Left lung (tissue), 10 donors: Measurements from ENCODE around the gene XXYLT1. TPM values are rescaled to one million over a fixed set of nuclear protein-coding genes. Genes with fewer than 3 reads are reported as not detected.
A peak's percentile ranks its signal among the peaks of the same experiment; 100 is the strongest.

ENCODE experiments used
- ATAC-seq: fragments of 200-7000 bp; cut with Tn5 transposase; one replicate; pipeline ENCODE4 v1.9.1; 2020; ENCODE audit warnings: moderate library complexity
- DNase-seq, 4 donors: peaks; one replicate each; pipeline ENCODE4 v3.0.0-alpha.2; 2013 to 2020
- H3K27ac ChIP-seq, 2 donors: fragments of 200-600 bp; sonication (generic) in 1 of 2; one replicate each; pipeline versions ENCODE4 v1.5.0 to v1.8.0; 2020 to 2021
- H3K27me3 ChIP-seq, 2 donors: fragments of 200-600 bp; sonication (generic) in 1 of 2; one replicate each; pipeline versions ENCODE4 v1.5.0 to v1.8.0; 2020 to 2021
- H3K36me3 ChIP-seq, 2 donors: fragments of 200-600 bp; sonication (generic) in 1 of 2; one replicate each; pipeline versions ENCODE4 v1.5.0 to v1.8.0; 2020 to 2021
- H3K4me1 ChIP-seq, 2 donors: fragments of 200-600 bp; one replicate each; pipeline ENCODE4 v1.8.0; 2021
- H3K4me3 ChIP-seq, 2 donors: fragments of 200-600 bp; sonication (generic) in 1 of 2; one replicate each; pipeline versions ENCODE4 v1.5.0 to v1.8.0; 2020 to 2021; ENCODE audit warnings: mild to moderate bottlenecking in 1 of 2
- H3K9me3 ChIP-seq, 2 donors: fragments of 200-600 bp; sonication (generic) in 1 of 2; one replicate each; pipeline versions ENCODE4 v1.5.0 to v1.8.0; 2020 to 2021
- CTCF ChIP-seq, 2 donors: fragments of 200-600 bp; sonication (generic) in 1 of 2; IDR thresholded peaks; one replicate each; pipeline versions ENCODE4 v1.5.0 to v1.8.0; 2021; ENCODE audit warnings: antibody characterized with exemption in 2 of 2
- intact Hi-C, 2 donors: fragments of 100-400 bp; cut with DNase I; formaldehyde crosslinking; loops; one replicate each; pipeline versions ENCODE4 v1.11.2 to v1.14.2; 2022
- polyA plus RNA-seq, 6 donors: library from polyadenylated mRNA; unstranded; fragments of 120-200 nt; gene quantifications; one replicate each; pipeline ENCODE4 v1.2.1, GENCODE V29; 2013; ENCODE audit not compliant: insufficient read length in 6 of 6
- total RNA-seq, 2 donors: library from RNA; stranded (reverse); fragmentation: NEBNext Ultra II Directional; extraction: Animal tissue kit (Norgen Biotek cat#: 25700); gene quantifications; one replicate each; pipeline ENCODE4 v1.2.1, GENCODE V29; 2021
- donor health status: DM: no; HTN: yes; CAD: no.
- donor health status: DM: no; HTN: no; CAD: no.

Gene XXYLT1
- total and polyA plus RNA-seq, 8 donors: 11.3 to 31.1 (median 25.5) TPM

- H3K27me3 ChIP-seq: no peaks in the 10 kb centered on the region
- H3K9me3 ChIP-seq: no peaks in the 10 kb centered on the region
- intact Hi-C loops: no loop called here
- TF ChIP-seq CTCF (IDR thresholded peaks at IDR 0.05): no peak
- no peak overlapping the region for H3K27ac ChIP-seq
- DNase-seq (peak in 2 of 4 donors; percentile 19 to 58), ATAC-seq (no peak)
- H3K4me3 ChIP-seq: no peak overlapping the region
- peaks cover 0 to 4% of the 10 kb centered on the region in 2 donors for H3K36me3 ChIP-seq
- H3K4me1 ChIP-seq: no peaks in the 10 kb centered on the region
These were observed 23.7 kb downstream of the XXYLT1 start for GRCh38 chr3:195247086-195247862.

DNA sequence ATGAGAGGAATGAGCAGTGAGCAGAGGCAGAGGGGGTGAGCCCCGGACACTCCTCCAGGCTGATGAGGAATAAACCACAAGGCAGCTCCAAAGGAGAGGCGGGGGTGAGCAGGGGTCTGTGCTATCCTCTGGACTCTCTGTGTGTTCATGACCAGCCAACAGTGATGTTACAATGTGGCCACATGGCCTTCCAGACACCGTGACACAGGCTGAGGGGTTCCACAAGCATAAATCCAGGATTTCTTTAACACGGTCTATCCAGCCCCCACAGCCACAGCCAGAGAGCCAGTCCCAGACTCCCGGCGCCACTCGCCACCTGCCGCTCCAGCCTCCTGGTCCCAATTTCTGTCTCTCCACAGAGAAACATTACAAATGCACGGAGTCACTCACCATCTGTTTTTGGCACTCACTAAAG lies 24.4 kb downstream of the XXYLT1 start:
- H3K36me3 ChIP-seq: peaks cover 0 to 4% of the 10 kb centered on the region in 2 donors
- no peak overlapping the region for H3K4me3 ChIP-seq
- H3K4me1 ChIP-seq: no peaks in the 10 kb centered on the region
- no peak for TF ChIP-seq CTCF (IDR thresholded peaks at IDR 0.05)
- ATAC-seq (no peak), DNase-seq (peak in 1 of 4 donors; percentile 45)
- intact Hi-C loops: no loop called here
- no peaks in the 10 kb centered on the region for H3K27me3 ChIP-seq
- no peaks in the 10 kb centered on the region for H3K9me3 ChIP-seq
- H3K27ac ChIP-seq: no peak overlapping the region

- Histone ChIP-seq H3K27ac (no peak overlapping the region), H3K4me3 (no peak overlapping the region), H3K27me3 (no peaks in the 10 kb centered on the region), H3K4me1 (no peaks in the 10 kb centered on the region), H3K36me3 (peaks cover 0 to 4% of the 10 kb centered on the region in 2 donors), H3K9me3 (no peaks in the 10 kb centered on the region)
- ATAC-seq (no peak), DNase-seq (peak in 2 of 4 donors; percentile 16 to 47)
- intact Hi-C loops: no loop called here
- no peak for TF ChIP-seq CTCF (IDR thresholded peaks at IDR 0.05)
These were observed 25.4 kb downstream of the XXYLT1 start for GRCh38 chr3:195245531-195245951.

GRCh38 chr3:195241592-195242355 lies 29.2 kb downstream of the XXYLT1 start:
- intact Hi-C loops: no loop called here
- Histone ChIP-seq H3K4me3 (no peak overlapping the region), H3K27ac (no peak overlapping the region), H3K4me1 (peaks cover 0 to 14% of the 10 kb centered on the region in 2 donors), H3K9me3 (peaks cover 0 to 5% of the 10 kb centered on the region in 2 donors), H3K27me3 (no peaks in the 10 kb centered on the region), H3K36me3 (peaks cover 0 to 4% of the 10 kb centered on the region in 2 donors)
- TF ChIP-seq CTCF (IDR thresholded peaks at IDR 0.05): no peak
- DNase-seq (peak in 2 of 4 donors; percentile 10 to 26), ATAC-seq (no peak)

- ATAC-seq (peak; percentile 44), DNase-seq (peak in 3 of 4 donors; percentile 34 to 62 (median 46))
- H3K27me3 ChIP-seq: no peaks in the 10 kb centered on the region
- peaks cover 0 to 14% of the 10 kb centered on the region in 2 donors for H3K4me1 ChIP-seq
- TF ChIP-seq CTCF (IDR thresholded peaks at IDR 0.05): no peak
- H3K27ac ChIP-seq: no peak overlapping the region
- peaks cover 0 to 5% of the 10 kb centered on the region in 2 donors for H3K9me3 ChIP-seq
- no peaks in the 10 kb centered on the region for H3K36me3 ChIP-seq
- no peak overlapping the region for H3K4me3 ChIP-seq
- intact Hi-C loops: no loop called here
These were observed 30.0 kb downstream of the XXYLT1 start for GRCh38 chr3:195240939-195241338.
